Esophagus muscularis mucosa (tissue), 4 donors: Measurements from ENCODE around the gene BAAT. TPM values are rescaled to one million over a fixed set of nuclear protein-coding genes. Genes with fewer than 3 reads are reported as not detected.
"Not testable (repeated sequence)": the region's sequence is repeated elsewhere in the genome, so short reads cannot be mapped to it uniquely, and the experiment has no call there.

Source experiments
- DNase-seq: peaks from one replicate; pipeline ENCODE4 v3.0.0-alpha.2; 2017; ENCODE audit errors: extremely low spot score
- H3K27ac ChIP-seq, 4 donors: fragments of 200-600 bp; sonication (generic); replicated peaks in 1 of 4; 1 replicate in 3 of 4; 2 replicates in 1 of 4; pipeline ENCODE4 v1.5.1; 2016 to 2019; ENCODE audit warnings: mild to moderate bottlenecking in 1 of 4
- H3K27me3 ChIP-seq, 4 donors: fragments of 200-600 bp; sonication (generic); one replicate each; pipeline versions ENCODE4 v1.5.1 to v1.6.0; 2016 to 2019
- H3K36me3 ChIP-seq, 4 donors: fragments of 200-600 bp; sonication (generic); one replicate each; pipeline ENCODE4 v1.5.1; 2016 to 2019
- H3K4me1 ChIP-seq, 4 donors: fragments of 200-600 bp; sonication (generic); one replicate each; pipeline ENCODE4 v1.5.1; 2016 to 2019
- H3K4me3 ChIP-seq, 4 donors: fragments of 200-600 bp; sonication (generic); 1 replicate in 2 of 4; 2 replicates in 2 of 4; pipeline ENCODE4 v1.5.1; 2016 to 2019; ENCODE audit warnings: mild to moderate bottlenecking in 4 of 4, moderate library complexity in 1 of 4
- H3K9me3 ChIP-seq, 4 donors: fragments of 200-600 bp; sonication (generic); 1 replicate in 3 of 4; 2 replicates in 1 of 4; pipeline ENCODE4 v1.5.1; 2016 to 2019
- CTCF ChIP-seq, 3 experiments: fragments of 200-600 bp in 2 of 3; fragments of 450-650 bp in 1 of 3; sonication (generic) in 2 of 3; IDR thresholded peaks; one replicate each; pipeline ENCODE4 v1.5.1; 2017 to 2019; ENCODE audit warnings: antibody characterized with exemption in 3 of 3, mild to moderate bottlenecking in 2 of 3, moderate library complexity in 1 of 3
- EP300 ChIP-seq: sonication (generic); formaldehyde crosslinking; IDR thresholded peaks from one replicate; pipeline ENCODE4 v1.6.1; 2017; ENCODE audit warnings: antibody characterized with exemption
- POLR2A ChIP-seq: fragments of 450-650 bp; IDR thresholded peaks from one replicate; pipeline ENCODE4 v1.6.1; 2017; ENCODE audit warnings: antibody characterized with exemption, moderate library complexity, mild to moderate bottlenecking, low read depth
- POLR2AphosphoS5 ChIP-seq, 2 donors: sonication (generic); formaldehyde crosslinking; IDR thresholded peaks; one replicate each; pipeline ENCODE4 v1.6.1; 2017; ENCODE audit warnings: antibody characterized with exemption in 2 of 2
- WGBS: methylation state at CpG from one replicate; pipeline ENCODE4 v1.1.5; 2018; 5-methylcytosine and 5-hydroxymethylcytosine counted together
- intact Hi-C: fragments of 100-400 bp; cut with DNase I; formaldehyde crosslinking; loops from one replicate; pipeline ENCODE4 v1.15.1; 2023
- total RNA-seq, 4 donors: library from RNA; depleted of rRNA; stranded (reverse); fragments of >200 nt; gene quantifications; one replicate each; pipeline versions ENCODE4 v1.1.0 to v1.2.1, GENCODE V29; 2016

The BAAT gene
- not detected for total RNA-seq

DNA sequence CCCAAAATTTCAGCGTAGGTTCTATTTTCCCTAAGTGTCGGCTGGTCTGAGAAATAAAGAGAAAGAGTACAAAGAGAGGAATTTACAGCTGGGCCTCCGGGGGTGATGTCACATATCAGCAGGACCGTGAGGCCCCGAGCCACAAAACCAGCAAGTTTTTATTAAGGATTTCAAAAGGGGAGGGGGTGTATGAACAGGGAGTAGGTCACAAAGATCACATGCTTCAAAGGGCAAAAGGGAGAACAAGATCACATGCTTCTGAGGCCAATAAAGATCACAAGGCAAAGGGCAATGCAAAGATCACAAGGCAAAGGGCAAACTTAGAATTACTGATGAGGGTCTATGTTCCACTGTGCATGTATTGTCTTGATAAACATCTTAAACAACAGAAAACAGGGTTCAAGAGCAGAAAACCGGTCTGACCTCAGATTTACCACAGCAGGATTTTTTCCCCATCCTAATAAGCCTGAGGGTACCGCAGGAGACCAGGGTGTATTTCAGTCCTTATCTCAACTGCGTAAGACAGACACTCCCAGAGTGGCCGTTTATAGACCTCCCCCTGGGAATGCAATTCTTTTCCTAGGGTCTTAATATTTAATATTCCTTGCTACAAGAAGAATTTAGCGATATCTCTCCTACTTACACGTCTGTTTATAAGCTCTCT lies at the start of gene BAAT:
Gene BAAT, minus strand, starts transcription at position 134 of the 664 bp plus-strand sequence. CDS start 13,602 bp downstream, outside the sequence.
- H3K36me3 ChIP-seq, result peaks cover 7 to 15% (median 12%) of the 10 kb centered on the region in 4 donors
- H3K27me3 ChIP-seq, DNase-seq, H3K4me1 ChIP-seq, H3K4me3 ChIP-seq, intact Hi-C loops, H3K9me3 ChIP-seq, H3K27ac ChIP-seq: not testable (repeated sequence)
- WGBS, result 95% methylated on average over 11 of the region's 11 CpGs

- Histone ChIP-seq H3K4me3 (no peak overlapping the region), H3K9me3 (no peaks in the 10 kb centered on the region), H3K4me1 (peaks cover 3 to 11% (median 8%) of the 10 kb centered on the region in 4 donors), H3K36me3 (no peaks in the 10 kb centered on the region), H3K27me3 (no peaks in the 10 kb centered on the region), H3K27ac (no peak overlapping the region)
- no peak for DNase-seq
- TF ChIP-seq POLR2AphosphoS5 (IDR thresholded peaks at IDR 0.05) (no peak), CTCF (IDR thresholded peaks at IDR 0.05) (no peak), POLR2A (no peak), EP300 (no peak)
- WGBS, result 89% methylated on average over 3 of the region's 3 CpGs
- intact Hi-C loops, result no loop called here
Observed at GRCh38 chr9:101433229-101433628, 48.4 kb upstream of the BAAT start.

- DNase-seq, result no peak
- Histone ChIP-seq H3K9me3 (no peaks in the 10 kb centered on the region), H3K27ac (no peak overlapping the region), H3K36me3 (no peaks in the 10 kb centered on the region), H3K4me3 (no peak overlapping the region), H3K4me1 (peaks cover 3 to 7% (median 5%) of the 10 kb centered on the region in 4 donors), H3K27me3 (no peaks in the 10 kb centered on the region)
- TF ChIP-seq EP300 (no peak), POLR2AphosphoS5 (IDR thresholded peaks at IDR 0.05) (no peak), POLR2A (no peak), CTCF (IDR thresholded peaks at IDR 0.05) (no peak)
- WGBS, result 88% methylated on average over 1 of the region's 1 CpG
- intact Hi-C loops, result no loop called here
Observed at GRCh38 chr9:101432740-101433139, 47.9 kb upstream of the BAAT start.

DNA sequence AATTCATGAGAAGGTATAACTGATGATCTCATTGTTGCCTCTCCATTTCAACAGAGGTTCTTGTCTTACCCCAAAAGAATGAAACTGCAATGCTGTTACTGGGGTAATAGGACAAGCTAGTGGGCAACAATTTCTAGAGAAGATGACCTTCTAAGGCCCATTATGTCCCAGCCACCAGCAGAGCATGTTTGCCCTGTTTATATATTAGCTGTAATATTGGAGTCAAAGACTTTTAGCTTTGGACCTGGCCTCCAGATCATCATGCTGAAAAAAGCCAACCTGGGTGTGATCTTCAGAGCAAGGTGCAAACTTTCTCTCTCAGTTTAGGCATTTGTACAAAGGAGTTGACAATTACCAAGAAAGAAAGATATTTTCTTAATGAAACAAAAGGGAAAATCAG lies 47.4 kb upstream of the BAAT start:
- DNase-seq, result no peak
- intact Hi-C loops, result no loop called here
- TF ChIP-seq EP300, result no peak
- no peak for TF ChIP-seq POLR2AphosphoS5 (IDR thresholded peaks at IDR 0.05)
- TF ChIP-seq CTCF (IDR thresholded peaks at IDR 0.05), result no peak
- no peak for TF ChIP-seq POLR2A
- Histone ChIP-seq H3K27ac (no peak overlapping the region), H3K4me3 (no peak overlapping the region), H3K4me1 (peaks cover 0 to 1% (median under 1%) of the 10 kb centered on the region in 4 donors), H3K9me3 (no peaks in the 10 kb centered on the region), H3K27me3 (no peaks in the 10 kb centered on the region), H3K36me3 (no peaks in the 10 kb centered on the region)

DNA sequence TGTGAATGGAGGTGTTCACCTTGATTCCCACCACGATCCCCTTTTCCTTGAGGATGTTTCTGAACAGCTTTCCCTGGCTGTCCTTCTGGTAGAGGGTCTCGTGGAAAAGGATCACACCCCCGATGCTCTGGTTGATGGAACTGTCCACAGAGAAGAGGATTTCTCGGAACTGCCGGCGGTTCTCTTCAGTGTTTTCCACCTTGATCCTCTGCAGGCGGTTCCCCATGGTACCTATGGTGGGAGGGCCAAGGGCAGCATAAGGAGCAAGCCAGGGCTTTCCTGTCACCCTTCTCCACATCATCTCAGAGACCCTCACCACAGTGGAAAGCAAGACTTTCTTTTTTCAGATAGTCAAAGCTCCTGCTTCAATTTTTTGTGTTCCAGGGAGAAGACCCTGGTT lies 44.9 kb upstream of the BAAT start:
- Histone ChIP-seq H3K4me3 (no peak overlapping the region), H3K9me3 (no peaks in the 10 kb centered on the region), H3K27me3 (no peaks in the 10 kb centered on the region), H3K36me3 (no peaks in the 10 kb centered on the region), H3K4me1 (no peaks in the 10 kb centered on the region), H3K27ac (no peak overlapping the region)
- TF ChIP-seq POLR2AphosphoS5 (IDR thresholded peaks at IDR 0.05) (no peak), POLR2A (no peak), CTCF (IDR thresholded peaks at IDR 0.05) (no peak), EP300 (no peak)
- intact Hi-C loops, result no loop called here
- 93% methylated on average over 6 of the region's 7 CpGs for WGBS
- DNase-seq, result no peak
